Adrenal gland (tissue), 12 donors: Measurements from ENCODE around the gene PLEKHS1. TPM values are rescaled to one million over a fixed set of nuclear protein-coding genes. Genes with fewer than 3 reads are reported as not detected.

Experiments used
- microRNA-seq, 3 donors: library from miRNA; unstranded; fragments of <30 nt; microRNA quantifications; one replicate each; pipeline ENCODE4, GENCODE V29; 2017 to 2020
- polyA plus RNA-seq, 3 donors: library from polyadenylated mRNA; stranded (reverse); fragments of 200-250 nt in 2 of 3; fragments of 350-450 nt in 1 of 3; fragmentation: Illumina TruSeq in 1 of 3; extraction: RNeasy Lipid Tissue Mini Kit (QIAGEN cat#74804) in 1 of 3; gene quantifications; one replicate each; pipeline ENCODE4 v1.2.3, GENCODE V29; 2013 to 2014
- small RNA-seq, 2 donors: library from RNA; depleted of rRNA; stranded (forward); fragments of <200 nt; gene quantifications; one replicate each; pipeline ENCODE3, GENCODE V24; 2016
- total RNA-seq, 9 donors: library from RNA; depleted of rRNA in 4 of 9; stranded (reverse); fragments of >200 nt in 4 of 9; fragments of 120-200 nt in 1 of 9; fragmentation: NEBNext Ultra II Directional in 1 of 9; extraction: Animal tissue kit (Norgen Biotek cat#: 25700) in 1 of 9; gene quantifications; one replicate each; pipeline versions ENCODE4 v1.1.0 to v1.2.4, GENCODE V29; 2013 to 2023
- donor health status: healthy with polysubstance abuse.
- donor health status: Bipolar disorder and iron deficiency.
- donor health status: DM: yes; HTN: yes; CAD: no.
- donor health status: DM: no; HTN: no; CAD: no.
- donor health status: DM: no; HTN: no; CAD: no.
- donor health status: DM: yes; HTN: yes; CAD: no.

PLEKHS1 gene
- total and polyA plus RNA-seq, 12 donors: 0.13 TPM; not detected in 11

Small RNAs within 50 kb of the gene (microRNA-seq; reads per million reads assigned to microRNA genes)
- gene MIR4483: 0 reads per million in 3 donors

Small RNAs within 50 kb of the gene (small RNA-seq; reads per million reads assigned to genes)
- gene RF00560: 0 reads per million in 2 donors

Other genes starting within 250 kb of the PLEKHS1 start
- gene HABP2, start 198.6 kb upstream of the PLEKHS1 start, total RNA-seq: under 1 TPM in 2 of 9 donors, not detected in 7; 0.11 to 0.29 TPM
- under 1 TPM in 1 of 3 donors, not detected in 2; 0.13 TPM for gene HABP2, start 198.6 kb upstream of the PLEKHS1 start, polyA plus RNA-seq
- 1 to 10 TPM in 1 of 9 donors, under 1 TPM in 1, not detected in 7; 0.11 to 2.0 TPM for gene NRAP, start 87.6 kb upstream of the PLEKHS1 start, total RNA-seq
- gene NRAP, start 87.6 kb upstream of the PLEKHS1 start, polyA plus RNA-seq: under 1 TPM in 2 of 3 donors, not detected in 1; 0.03 to 0.08 TPM
- gene CASP7, start 71.8 kb upstream of the PLEKHS1 start, total RNA-seq: 10 to 100 TPM in 8 of 9 donors, 1 to 10 TPM in 1; 7.5 to 25.1 (median 17.2) TPM
- 10 to 100 TPM in 1 of 3 donors, 1 to 10 TPM in 2; 7.1 to 24.5 (median 8.4) TPM for gene CASP7, start 71.8 kb upstream of the PLEKHS1 start, polyA plus RNA-seq
- 10 to 100 TPM in 1 of 9 donors, 1 to 10 TPM in 8; 4.2 to 10.3 (median 6.1) TPM for gene DCLRE1A, start 102.4 kb downstream of the PLEKHS1 start, total RNA-seq
- 10 to 100 TPM in 1 of 3 donors, 1 to 10 TPM in 2; 3.5 to 13.2 (median 4.4) TPM for gene DCLRE1A, start 102.4 kb downstream of the PLEKHS1 start, polyA plus RNA-seq
- 10 to 100 TPM; 16.7 to 45.2 (median 39.3) TPM for gene NHLRC2, start 103.0 kb downstream of the PLEKHS1 start, total RNA-seq
- gene NHLRC2, start 103.0 kb downstream of the PLEKHS1 start, polyA plus RNA-seq: 10 to 100 TPM in 1 of 3 donors, 1 to 10 TPM in 2; 5.8 to 12.7 (median 7.9) TPM